Activated CD8-positive, alpha-beta memory T cell treated with anti-CD3 and anti-CD28 coated beads, Interleukin-2, amount 50 U/mL, for 1 hour (primary cell): ENCODE data around the gene MRPL19.

Experiments used
- DNase-seq: peaks from one replicate; pipeline ENCODE4 v3.0.0-alpha.2; 2020; ENCODE audit errors: extremely low read depth

Gene MRPL19

DNA sequence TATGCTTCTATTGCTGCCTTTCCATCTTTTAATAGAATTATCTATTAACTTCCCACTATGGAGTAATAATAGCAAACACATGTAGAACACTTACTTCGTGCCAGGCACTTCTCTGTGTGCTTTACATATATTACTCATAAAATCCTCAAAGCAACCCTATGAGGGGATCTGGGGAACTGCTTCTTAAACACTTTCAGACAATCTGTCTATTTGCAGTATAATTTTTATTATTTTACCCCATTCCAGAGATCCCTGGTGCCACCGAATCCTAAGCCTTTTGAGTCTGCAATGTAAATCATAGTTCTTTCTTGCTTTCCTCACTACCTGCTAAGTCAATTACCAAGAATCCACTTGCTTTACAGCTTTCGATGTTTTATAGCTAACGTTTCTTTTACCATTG lies 89.7 kb downstream of the MRPL19 start:
- DNase-seq: no peak

DNA sequence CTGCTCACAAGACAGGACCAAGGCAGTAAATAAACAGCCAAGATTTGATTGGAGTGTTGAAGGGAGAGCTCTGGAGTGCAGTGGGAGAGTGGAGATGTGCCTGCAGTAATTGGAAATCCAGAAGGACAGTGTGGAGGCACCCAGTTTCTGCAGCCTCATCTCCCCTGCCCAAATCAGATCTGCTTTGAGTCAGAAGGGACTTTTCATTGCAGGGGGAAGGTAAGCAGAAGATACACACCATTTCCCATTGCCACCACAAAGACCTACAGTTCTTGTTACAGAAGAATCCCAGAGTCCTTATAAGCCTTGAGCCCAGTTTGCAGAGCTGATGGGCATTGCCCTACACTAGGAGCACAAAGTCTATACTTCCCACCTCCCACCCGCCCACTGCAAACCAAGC lies 91.4 kb downstream of the MRPL19 start:
- DNase-seq: no peak
